Measurements from ENCODE around the gene SH3RF2.

DNA sequence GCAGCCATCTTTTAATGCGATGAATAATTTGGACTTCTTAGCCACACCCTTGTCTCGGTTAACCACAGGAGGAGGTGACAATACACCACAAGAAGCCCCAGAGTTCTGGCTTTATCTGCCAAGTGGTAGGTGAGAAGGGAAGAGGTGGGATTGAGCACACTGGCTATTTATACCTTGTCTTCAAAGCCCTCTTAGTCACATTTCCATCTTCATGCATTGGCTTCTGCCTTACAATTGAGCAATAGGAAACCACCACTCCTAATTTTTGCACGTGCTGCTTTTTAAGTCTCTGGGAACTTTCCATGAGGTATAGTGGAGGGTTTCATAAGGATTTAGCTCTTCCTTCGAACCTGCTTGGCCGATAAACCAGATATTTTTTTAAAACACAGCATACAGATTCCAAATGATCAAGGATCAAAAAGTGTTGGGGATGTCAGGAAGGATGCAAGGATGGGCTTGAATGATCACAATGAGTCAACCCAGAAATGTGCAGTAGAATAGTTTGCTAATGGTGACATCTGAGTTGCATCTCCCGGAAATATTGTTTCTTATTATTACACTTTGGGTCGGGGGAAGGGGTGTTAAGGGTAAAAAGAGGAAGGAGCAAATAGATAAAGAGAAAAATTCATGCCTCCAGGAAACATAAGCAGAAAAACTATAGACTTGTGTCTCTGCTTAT lies 143.5 kb downstream of the SH3RF2 start:
- no peak for TF ChIP-seq POLR2AphosphoS5 (IDR thresholded peaks at IDR 0.05; ENCODE audit: low read depth, low read length)
- no peak for TF ChIP-seq SIN3A (IDR thresholded peaks at IDR 0.05; ENCODE audit: borderline replicate concordance, insufficient read depth, low read length)
- TF ChIP-seq, protein P1, sequence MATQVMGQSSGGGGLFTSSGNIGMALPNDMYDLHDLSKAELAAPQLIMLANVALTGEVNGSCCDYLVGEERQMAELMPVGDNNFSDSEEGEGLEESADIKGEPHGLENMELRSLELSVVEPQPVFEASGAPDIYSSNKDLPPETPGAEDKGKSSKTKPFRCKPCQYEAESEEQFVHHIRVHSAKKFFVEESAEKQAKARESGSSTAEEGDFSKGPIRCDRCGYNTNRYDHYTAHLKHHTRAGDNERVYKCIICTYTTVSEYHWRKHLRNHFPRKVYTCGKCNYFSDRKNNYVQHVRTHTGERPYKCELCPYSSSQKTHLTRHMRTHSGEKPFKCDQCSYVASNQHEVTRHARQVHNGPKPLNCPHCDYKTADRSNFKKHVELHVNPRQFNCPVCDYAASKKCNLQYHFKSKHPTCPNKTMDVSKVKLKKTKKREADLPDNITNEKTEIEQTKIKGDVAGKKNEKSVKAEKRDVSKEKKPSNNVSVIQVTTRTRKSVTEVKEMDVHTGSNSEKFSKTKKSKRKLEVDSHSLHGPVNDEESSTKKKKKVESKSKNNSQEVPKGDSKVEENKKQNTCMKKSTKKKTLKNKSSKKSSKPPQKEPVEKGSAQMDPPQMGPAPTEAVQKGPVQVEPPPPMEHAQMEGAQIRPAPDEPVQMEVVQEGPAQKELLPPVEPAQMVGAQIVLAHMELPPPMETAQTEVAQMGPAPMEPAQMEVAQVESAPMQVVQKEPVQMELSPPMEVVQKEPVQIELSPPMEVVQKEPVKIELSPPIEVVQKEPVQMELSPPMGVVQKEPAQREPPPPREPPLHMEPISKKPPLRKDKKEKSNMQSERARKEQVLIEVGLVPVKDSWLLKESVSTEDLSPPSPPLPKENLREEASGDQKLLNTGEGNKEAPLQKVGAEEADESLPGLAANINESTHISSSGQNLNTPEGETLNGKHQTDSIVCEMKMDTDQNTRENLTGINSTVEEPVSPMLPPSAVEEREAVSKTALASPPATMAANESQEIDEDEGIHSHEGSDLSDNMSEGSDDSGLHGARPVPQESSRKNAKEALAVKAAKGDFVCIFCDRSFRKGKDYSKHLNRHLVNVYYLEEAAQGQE (IDR thresholded peaks at IDR 0.05; ENCODE audit: insufficient read depth in 1 of 2, low read depth in 2 of 2, low read length in 2 of 2) = no peak
- no peak for TF ChIP-seq TAF1 (IDR thresholded peaks at IDR 0.05; ENCODE audit: borderline replicate concordance, insufficient read depth, low read length)
- no peak for TF ChIP-seq FOXP2 (optimal IDR thresholded peaks at IDR 0.05; ENCODE audit: borderline replicate concordance, extremely low read depth, extremely low read length, insufficient read depth)
